Adipocyte (in vitro differentiated cells): ENCODE results near the gene GALNT9.
A peak's percentile ranks its signal among the peaks of the same experiment; 100 is the strongest.

Experiments
- DNase-seq: peaks from one replicate; pipeline ENCODE4 v3.0.0-alpha.2; 2015; ENCODE audit warnings: low read depth
- H3K27me3 ChIP-seq: replicated peaks from 2 replicates; pipeline ENCODE4 v1.7.0; 2013; ENCODE audit warnings: mild to moderate bottlenecking, low read length, moderate library complexity; ENCODE audit not compliant: control insufficient read depth, insufficient read depth
- H3K36me3 ChIP-seq: 2 replicates; pipeline ENCODE4 v1.7.0; 2013; ENCODE audit warnings: low read length, mild to moderate bottlenecking, moderate library complexity; ENCODE audit not compliant: control insufficient read depth, insufficient read depth, severe bottlenecking
- H3K4me1 ChIP-seq: 2 replicates; pipeline ENCODE4 v1.7.0; 2013; ENCODE audit warnings: mild to moderate bottlenecking, low read length, moderate library complexity; ENCODE audit not compliant: control insufficient read depth, insufficient read depth
- H3K4me3 ChIP-seq: 2 replicates; pipeline ENCODE4 v1.7.0; 2013; ENCODE audit warnings: mild to moderate bottlenecking, low read length, moderate library complexity
- H3K9ac ChIP-seq: 2 replicates; pipeline ENCODE4 v1.7.0; 2013; ENCODE audit warnings: mild to moderate bottlenecking, low read length, moderate library complexity
- H3K9me3 ChIP-seq: 2 replicates; pipeline ENCODE4 v1.7.0; 2013; ENCODE audit warnings: mild to moderate bottlenecking, low read length, moderate library complexity; ENCODE audit not compliant: control insufficient read depth

Gene GALNT9

DNA sequence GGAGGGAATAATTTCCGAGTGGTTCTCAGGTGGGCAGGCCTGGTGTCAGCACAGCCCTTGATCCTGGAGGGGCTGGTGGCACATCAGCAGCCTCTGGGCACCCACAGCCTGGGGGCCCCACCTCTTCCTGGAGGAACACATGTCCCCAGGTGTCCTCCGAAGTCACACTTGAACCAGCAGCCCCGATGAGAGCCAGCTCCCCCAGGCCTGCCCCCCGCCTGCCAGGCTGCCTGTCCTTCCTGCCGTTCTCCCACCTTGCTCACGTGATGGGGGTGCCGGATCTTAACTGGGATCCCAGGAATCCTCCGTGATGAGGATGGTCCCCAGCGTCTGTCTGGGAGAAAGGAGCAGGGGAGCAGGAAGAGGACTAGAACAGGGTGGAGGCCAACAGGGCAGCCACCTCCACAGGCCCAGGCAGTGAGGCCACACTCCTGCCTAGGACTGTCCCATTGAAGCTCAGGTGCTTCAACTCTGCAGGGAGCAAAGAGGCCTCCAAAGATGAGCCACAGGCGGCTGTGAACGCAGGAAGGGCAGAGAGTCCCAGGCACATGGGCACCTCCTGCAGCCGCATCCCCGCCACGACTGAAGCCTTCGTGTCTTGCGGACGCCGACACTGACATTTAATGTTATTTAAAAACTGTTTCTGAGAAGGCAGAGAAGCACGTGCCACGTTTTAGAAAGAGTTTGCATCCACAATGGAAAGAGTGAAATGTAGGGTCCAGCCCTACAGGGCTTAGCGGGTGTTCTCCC lies 77.5 kb downstream of the GALNT9 start:
- DNase-seq = no peak
- Histone ChIP-seq H3K27me3 (peaks cover 34% of the 10 kb centered on the region), H3K4me3 (no peak overlapping the region), H3K9ac (no peak overlapping the region), H3K9me3 (peaks cover 3% of the 10 kb centered on the region), H3K4me1 (peaks cover 9% of the 10 kb centered on the region), H3K36me3 (no peaks in the 10 kb centered on the region)

DNA sequence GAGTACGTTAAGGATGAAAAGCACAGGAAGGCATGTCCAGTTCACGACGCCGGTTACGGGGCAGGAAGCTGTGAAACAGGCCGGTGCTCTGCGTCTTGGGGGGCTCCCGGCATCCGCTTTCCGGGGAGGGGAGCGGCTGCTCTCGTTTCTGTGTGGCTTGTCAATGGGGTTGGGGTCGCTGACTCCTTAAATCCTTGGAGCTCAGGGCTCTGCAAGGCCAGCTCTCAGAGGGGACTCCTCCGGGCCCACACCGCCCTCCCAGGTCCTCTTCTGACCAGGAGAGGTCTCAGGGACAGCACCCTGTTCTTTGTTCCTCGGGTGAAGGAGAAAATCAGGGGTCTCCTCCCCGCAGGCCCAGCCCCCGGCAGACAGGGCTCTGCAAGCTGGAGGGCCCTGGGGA lies 78.1 kb downstream of the GALNT9 start:
- Histone ChIP-seq H3K4me1 (peaks cover 9% of the 10 kb centered on the region), H3K36me3 (no peaks in the 10 kb centered on the region), H3K27me3 (peaks cover 30% of the 10 kb centered on the region), H3K9ac (no peak overlapping the region), H3K4me3 (no peak overlapping the region), H3K9me3 (peaks cover 3% of the 10 kb centered on the region)
- DNase-seq = no peak

DNA sequence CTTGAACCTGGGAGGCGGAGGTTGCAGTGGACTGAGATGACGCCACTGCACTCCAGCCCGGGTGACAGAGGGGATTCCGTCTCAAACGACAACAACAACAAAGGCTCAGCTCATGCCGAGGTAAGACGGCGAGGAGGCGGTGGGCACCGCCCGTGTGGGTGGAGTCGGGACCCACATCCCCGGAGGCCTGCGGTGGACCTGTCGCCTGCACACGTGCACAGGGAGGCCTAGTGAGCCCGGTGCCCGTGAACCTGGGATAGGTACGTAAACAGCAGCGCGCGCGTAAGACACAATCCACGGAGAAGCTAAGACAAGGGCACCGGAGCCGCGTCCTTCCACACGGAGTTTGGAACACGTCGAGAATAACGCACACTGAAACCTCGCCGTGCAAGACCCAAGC lies 78.7 kb downstream of the GALNT9 start:
- no peaks in the 10 kb centered on the region for H3K36me3 ChIP-seq
- no peak overlapping the region for H3K4me3 ChIP-seq
- H3K4me1 ChIP-seq = peaks cover 9% of the 10 kb centered on the region
- H3K27me3 ChIP-seq = peaks cover 25% of the 10 kb centered on the region
- no peak overlapping the region for H3K9ac ChIP-seq
- DNase-seq = no peak
- H3K9me3 ChIP-seq = peaks cover 3% of the 10 kb centered on the region

DNA sequence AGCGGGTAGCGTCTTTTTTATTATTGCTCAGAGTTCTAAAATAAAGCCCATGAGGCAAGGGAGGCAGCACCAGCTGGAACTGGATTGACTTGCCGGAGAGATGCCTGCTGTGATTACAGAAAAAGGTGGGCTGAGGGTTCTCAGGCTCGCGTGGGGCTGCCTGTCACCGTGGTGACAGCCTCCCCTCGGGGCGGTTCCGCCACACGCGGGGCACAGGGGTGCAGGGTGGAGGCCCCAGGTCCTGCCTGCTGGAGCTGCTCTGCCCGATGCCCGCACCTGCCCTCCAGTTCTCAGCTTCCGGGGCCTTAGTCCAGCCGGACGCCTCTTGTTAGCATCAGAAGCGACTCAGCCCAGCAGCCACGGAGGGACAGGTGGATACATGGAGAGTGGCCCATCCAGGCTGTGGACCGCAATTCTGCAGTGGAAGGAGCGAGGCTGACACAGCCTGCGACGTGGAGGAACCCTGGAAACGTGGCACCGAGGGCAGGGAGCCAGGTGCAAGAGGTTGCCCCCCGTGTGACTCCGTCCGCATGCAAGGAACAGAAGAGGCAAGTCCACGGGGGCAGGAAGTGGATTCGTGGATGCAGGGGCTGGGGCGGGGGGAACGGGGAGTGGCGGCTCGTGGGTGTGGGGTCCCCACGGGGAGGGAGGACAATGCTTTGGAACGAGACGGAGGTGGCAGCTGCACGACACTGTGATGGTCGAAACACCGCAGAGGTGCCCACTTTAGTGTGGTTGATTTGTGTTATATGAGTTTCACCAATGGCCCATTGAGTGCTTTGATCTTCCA lies 79.5 kb downstream of the GALNT9 start:
- no peak overlapping the region for H3K4me3 ChIP-seq
- no peak for DNase-seq

DNA sequence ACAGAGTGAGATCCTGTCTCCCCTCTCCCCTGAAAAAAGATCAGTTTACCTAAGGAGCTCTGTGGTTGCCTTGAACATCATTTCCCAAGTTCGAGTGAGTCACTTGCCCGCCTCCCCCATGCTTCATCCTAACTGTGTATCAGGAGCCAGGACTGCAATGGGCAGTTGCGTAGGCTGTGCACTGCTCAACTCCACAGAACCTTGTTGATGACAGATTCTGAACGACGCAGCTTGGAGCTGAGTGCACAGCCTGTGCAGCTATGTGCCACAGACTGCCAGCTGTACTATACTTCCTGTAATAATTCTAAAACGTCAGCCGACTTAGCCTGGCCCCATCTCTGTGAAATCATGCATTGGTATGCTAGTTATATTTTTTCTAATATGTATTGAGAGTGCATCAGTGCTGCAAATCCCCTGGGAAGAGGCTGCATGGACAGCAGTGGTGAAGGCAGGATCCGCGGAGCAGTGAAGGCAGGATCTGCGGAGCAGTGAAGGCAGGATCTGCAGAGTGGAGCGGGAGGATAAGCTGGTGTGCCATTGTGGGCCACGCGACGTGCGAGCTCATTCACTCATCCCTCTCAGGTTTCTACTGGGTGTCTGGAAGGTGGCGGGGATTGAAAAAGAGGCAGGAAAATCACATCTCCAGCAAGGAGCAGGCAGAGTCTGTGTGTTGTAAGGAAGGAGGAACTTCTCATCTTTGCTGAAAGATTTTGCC lies 80.8 kb downstream of the GALNT9 start:
- Histone ChIP-seq H3K9me3 (peaks cover under 1% of the 10 kb centered on the region), H3K4me3 (no peak overlapping the region), H3K9ac (no peak overlapping the region), H3K27me3 (peaks cover 12% of the 10 kb centered on the region), H3K4me1 (peaks cover 9% of the 10 kb centered on the region), H3K36me3 (no peaks in the 10 kb centered on the region)
- DNase-seq = peak; percentile 9

More for the DNA sequence above, 79.5 kb downstream of the GALNT9 start:
- Histone ChIP-seq H3K4me1 (peaks cover 9% of the 10 kb centered on the region), H3K9me3 (peaks cover 3% of the 10 kb centered on the region), H3K27me3 (peaks cover 21% of the 10 kb centered on the region), H3K36me3 (no peaks in the 10 kb centered on the region), H3K9ac (no peak overlapping the region)

DNA sequence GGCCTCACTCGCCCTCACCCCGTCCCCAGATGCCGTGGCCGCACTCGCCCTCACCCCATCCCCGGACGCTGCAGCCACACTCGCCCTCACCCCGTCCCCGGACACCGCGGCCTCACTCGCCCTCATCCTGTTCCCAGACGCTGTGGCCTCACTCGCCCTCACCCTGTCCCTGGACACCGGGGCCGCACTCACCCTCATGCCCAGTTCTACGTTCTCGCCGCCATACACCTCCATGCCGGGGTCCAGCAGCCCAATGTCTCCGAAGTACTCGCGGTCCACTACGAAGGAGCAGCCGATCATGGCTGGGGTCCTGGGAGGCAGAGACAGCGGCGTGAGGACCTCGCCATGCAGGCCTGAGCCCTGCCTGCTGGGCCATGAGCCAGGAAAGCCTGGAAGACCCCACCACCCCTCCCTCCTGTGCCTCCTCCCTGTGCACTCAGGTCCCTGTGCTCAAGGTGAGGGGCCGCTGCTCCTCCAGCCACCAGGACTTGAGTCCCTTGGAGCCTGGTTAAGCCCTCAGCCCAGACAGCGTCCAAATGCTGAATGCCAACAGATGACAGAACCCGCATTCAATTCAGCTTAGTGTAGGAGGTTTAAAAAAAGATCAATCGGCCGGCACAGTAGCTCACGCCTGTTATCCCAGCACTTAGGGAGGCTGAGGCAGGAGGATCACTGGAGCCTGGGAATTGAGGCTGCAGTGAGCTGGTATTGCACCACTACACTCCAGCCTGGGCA lies 81.5 kb downstream of the GALNT9 start:
- Histone ChIP-seq H3K4me1 (peaks cover 9% of the 10 kb centered on the region), H3K27me3 (peaks cover 12% of the 10 kb centered on the region), H3K9ac (no peak overlapping the region), H3K4me3 (no peak overlapping the region), H3K9me3 (no peaks in the 10 kb centered on the region), H3K36me3 (no peaks in the 10 kb centered on the region)
- DNase-seq = no peak

DNA sequence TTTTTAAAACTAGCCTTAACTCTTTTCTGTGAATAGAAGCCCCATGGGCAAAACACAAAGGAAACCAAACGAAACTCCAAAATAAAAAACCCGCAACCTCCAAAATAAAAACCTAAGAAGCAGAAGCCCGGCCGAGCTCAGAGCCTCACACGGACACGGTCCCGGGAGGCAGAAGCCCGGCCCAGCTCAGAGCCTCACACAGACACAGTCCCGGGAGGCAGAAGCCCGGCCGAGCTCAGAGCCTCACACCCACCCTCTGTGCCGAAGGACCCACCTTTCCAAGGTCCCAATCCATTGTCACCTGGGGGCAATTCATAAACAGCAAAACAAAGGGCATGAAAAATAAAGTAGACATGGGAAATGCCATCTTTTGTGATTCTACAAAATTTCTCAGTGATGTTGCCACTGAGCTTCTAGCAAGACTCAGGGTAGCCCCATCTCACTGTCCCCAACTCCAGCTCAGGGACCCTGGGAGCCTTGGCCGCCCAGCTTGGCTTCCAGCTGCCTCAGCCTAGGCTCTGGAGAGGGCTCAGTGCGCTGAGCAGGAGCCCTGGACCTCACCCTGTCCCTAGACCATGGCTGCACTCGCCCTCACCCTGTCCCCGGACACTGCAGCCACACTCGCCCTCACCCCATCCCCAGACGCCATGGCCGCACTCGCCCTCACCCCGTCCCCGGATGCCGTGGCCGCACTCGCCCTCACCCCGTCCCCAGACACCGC lies 82.2 kb downstream of the GALNT9 start:
- Histone ChIP-seq H3K36me3 (no peaks in the 10 kb centered on the region), H3K4me1 (peaks cover 9% of the 10 kb centered on the region), H3K4me3 (no peak overlapping the region), H3K9ac (no peak overlapping the region), H3K9me3 (no peaks in the 10 kb centered on the region), H3K27me3 (peaks cover 12% of the 10 kb centered on the region)
- DNase-seq = no peak

DNA sequence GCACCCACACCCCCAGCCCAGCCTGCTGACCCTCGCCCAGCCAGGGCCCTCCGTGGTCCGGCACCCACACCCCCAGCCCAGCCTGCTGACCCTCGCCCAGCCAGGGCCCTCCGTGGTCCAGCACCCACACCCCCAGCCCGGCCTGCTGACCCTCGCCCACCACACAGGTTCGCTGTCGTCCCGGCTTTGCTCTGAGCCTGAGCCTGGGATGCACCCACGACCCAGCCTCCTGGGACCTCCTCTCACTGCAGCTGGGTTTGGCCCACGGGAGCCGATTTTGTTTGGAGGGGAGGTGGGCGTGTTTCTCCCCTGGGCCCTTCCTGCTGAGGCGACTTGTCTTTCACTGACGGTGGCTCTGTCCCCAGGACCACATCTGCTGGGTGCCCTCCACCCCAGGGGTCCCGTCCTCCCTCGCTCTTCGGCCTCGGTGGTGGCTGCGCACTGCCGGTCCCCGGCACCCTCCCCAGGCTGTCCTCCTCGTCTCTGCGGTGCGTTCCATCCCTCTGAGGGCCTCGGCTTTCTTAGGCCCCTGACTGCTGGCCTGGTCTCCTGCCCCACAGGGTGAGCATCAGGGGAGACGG lies 83.8 kb downstream of the GALNT9 start:
- Histone ChIP-seq H3K36me3 (no peaks in the 10 kb centered on the region), H3K9ac (no peak overlapping the region), H3K27me3 (no peaks in the 10 kb centered on the region), H3K9me3 (no peaks in the 10 kb centered on the region), H3K4me1 (peaks cover 9% of the 10 kb centered on the region), H3K4me3 (no peak overlapping the region)
- DNase-seq = no peak

DNA sequence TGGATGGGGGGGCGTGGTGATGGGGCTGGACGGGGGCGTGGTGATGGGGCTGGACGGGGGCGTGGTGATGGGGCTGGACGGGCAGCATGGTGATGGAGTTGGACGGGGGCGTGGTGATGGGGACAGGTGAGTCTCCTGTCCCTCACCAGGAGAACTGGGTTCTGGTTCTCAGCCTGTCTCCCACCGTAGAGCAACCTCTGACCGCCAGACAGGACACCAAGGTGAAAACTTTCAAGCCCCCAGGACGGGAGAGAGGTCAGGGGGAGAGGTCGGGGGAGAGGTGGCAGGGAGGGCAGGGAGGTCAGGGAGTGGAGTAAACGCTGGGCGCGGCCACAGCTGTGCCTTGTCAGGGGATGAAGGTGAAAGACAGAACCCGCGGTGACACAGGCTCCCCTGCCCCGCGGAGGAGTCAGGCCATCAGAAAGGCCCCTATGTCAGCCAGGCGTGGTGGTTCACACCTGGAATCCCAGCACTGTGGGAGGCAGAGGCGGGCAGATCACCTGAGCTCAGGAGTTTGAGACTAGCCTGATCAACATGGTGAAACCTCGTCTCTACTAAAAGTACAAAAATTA lies 84.6 kb downstream of the GALNT9 start:
- no peaks in the 10 kb centered on the region for H3K36me3 ChIP-seq

More for the DNA sequence above, 84.6 kb downstream of the GALNT9 start:
- H3K4me3 ChIP-seq = no peak overlapping the region
- H3K4me1 ChIP-seq = peaks cover 9% of the 10 kb centered on the region
- H3K27me3 ChIP-seq = peaks cover 3% of the 10 kb centered on the region
- H3K9ac ChIP-seq = no peak overlapping the region
- no peak for DNase-seq
- H3K9me3 ChIP-seq = no peaks in the 10 kb centered on the region
